Dendritic cell treated with granulocyte-macrophage colony-stimulating factor and Interleukin-4, amounts not matched to agents 40 ng/mL and 50 ng/mL, for 4 days (primary cell): Measurements from ENCODE around the gene MROH2A.

Source experiments
- H3K27ac Mint-ChIP-seq: one replicate; pipeline ENCODE4 v1.8.0; 2022; ENCODE audit warnings: mild to moderate bottlenecking, mixed read lengths
- H3K27me3 Mint-ChIP-seq: one replicate; pipeline ENCODE4 v1.8.0; 2022; ENCODE audit warnings: mild to moderate bottlenecking, mixed read lengths
- H3K36me3 Mint-ChIP-seq: one replicate; pipeline ENCODE4 v1.8.0; 2022; ENCODE audit warnings: low read depth, mixed read lengths
- H3K4me1 Mint-ChIP-seq: one replicate; pipeline ENCODE4 v1.8.0; 2022; ENCODE audit warnings: low read depth, mixed read lengths
- H3K4me3 Mint-ChIP-seq: one replicate; pipeline ENCODE4 v1.8.0; 2022; ENCODE audit warnings: mild to moderate bottlenecking, moderate library complexity, mixed read lengths
- H3K9me3 Mint-ChIP-seq: one replicate; pipeline ENCODE4 v1.8.0; 2022; ENCODE audit warnings: mixed read lengths
- intact Hi-C: fragments of 100-400 bp; cut with micrococcal nuclease; formaldehyde crosslinking; loops from one replicate; pipeline ENCODE4 v1.15.0; 2022

MROH2A gene

DNA sequence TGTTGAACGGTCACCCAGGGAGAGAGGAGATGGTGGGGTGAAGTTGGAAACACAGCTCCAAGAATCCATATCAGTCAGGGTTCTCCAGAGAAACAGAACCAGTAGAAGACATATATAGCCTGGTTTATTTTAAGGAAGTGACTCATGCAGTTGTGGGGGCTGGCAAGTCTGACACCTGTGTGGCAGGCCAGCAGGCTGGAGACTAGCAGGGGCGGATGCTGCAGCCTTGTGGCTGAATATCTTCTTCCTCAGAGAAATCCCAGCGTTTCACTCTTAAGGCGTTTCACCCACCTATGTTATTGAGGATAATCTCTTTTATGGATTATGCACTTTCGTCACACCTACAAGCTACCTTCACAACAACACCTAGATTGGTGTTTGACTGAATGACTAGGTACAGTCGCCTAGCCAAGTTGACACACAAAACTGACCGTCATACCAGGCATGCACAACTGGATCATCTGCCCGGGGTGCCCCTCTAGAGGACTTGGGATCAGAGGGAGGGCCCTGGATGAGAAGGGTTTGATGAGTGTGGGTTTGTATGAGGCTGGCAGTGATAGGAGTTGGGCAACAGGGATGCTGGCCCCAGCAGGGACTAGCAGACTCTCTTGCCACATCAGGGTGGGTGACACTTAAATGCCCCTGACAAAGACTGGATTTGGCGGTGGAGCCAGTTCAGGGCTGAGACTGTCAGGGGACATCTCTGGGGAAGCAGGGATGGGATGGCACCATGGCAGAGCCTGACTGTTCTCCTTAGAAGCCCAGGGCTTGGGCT is 23.4 kb downstream of the MROH2A start:
- Mint-ChIP-seq H3K9me3 (peaks cover 8% of the 10 kb centered on the region), H3K27me3 (peaks cover 3% of the 10 kb centered on the region), H3K27ac (no peak overlapping the region), H3K4me3 (no peak overlapping the region), H3K4me1 (no peaks in the 10 kb centered on the region), H3K36me3 (no peaks in the 10 kb centered on the region)
- intact Hi-C loops: no loop called here

DNA sequence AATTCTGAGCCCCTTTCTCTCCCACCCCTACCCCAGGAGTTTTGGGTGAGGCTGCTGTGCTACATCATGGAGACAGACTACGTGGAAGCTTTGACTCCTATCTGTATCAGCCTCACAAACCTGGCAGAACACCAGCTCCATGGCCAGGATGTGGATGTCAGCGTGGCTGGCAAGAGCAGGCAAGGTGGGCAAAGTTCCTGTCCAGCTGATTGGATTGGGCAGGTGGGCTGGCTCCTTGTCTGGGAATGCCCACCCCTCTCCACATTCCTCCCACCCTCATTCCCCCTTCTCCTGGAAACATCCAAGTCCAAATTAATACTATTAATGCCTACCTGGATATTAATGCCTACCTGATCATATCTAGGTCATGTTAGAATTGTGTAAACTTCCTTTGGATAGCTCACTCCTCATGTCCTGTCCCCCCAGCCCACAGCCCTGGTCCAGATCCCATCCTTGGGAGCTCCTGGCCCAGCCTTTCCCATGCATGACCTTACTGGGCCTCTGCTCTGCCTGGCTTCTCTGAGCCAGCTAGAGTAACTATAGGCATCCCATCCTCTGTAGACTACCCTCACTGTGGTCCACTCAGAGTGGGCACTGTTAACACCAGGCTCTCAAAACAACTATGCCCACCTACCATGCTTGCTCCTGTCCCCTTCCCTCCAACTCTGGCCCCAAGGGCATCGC is 24.1 kb downstream of the MROH2A start:
- Mint-ChIP-seq H3K4me3 (no peak overlapping the region), H3K27ac (no peak overlapping the region), H3K36me3 (no peaks in the 10 kb centered on the region), H3K27me3 (peaks cover 3% of the 10 kb centered on the region), H3K9me3 (peaks cover 8% of the 10 kb centered on the region), H3K4me1 (no peaks in the 10 kb centered on the region)
- intact Hi-C loops: no loop called here

DNA sequence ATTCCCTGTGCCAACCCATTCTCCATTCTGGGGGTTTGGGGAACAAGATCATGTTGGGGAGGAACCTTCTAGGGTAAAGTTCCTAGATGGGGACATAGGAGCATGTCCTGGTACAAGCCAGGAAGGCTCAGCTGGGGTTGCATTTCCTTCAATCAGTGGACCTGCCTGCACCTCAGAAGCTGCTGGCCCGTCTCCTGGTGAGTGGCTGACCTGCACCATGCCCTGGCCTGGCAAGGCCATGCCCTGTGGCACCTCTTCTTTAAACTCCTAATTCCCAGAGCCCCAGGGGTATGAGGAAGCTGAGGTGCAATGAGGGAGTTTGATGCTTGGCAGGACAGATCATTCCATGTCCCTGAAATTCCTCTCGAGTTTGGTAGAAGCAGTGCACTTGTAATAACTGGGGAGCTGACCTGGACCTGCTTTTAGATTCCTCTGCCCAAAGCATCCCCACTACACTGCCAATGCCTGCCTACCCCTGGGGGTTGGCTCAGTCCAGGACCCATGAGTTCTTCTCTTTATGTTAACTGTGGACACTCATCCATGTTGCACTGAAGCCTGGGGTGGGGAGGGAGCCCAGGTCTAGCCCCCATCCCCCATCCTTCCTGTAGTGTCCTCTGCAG is 25.3 kb downstream of the MROH2A start:
- H3K9me3 Mint-ChIP-seq: peaks cover 8% of the 10 kb centered on the region
- intact Hi-C loops: no loop called here
- H3K36me3 Mint-ChIP-seq: no peaks in the 10 kb centered on the region
- no peak overlapping the region for H3K27ac Mint-ChIP-seq
- no peaks in the 10 kb centered on the region for H3K4me1 Mint-ChIP-seq
- H3K4me3 Mint-ChIP-seq: no peak overlapping the region
- peaks cover 3% of the 10 kb centered on the region for H3K27me3 Mint-ChIP-seq

DNA sequence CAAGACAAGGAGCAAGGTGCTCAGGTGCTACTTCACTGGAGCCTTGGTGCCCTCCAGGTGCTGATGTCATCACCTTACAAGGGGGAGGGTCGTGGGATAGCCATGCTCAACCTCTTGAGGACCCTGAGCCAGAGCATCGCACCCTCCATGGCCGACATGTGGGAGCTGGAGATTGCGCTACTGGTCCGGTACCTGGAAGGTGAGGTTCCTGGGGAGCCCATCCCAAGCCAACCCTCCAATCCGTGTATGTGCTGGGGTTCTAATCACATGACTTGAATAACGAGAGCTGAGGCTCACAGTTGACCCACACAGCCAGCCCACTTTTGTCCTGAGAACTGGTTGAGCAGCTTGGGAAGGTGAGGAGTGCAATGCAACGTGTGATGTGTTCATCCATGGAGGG is 25.9 kb downstream of the MROH2A start:
- intact Hi-C loops: no loop called here
- Mint-ChIP-seq H3K4me3 (no peak overlapping the region), H3K9me3 (peaks cover 8% of the 10 kb centered on the region), H3K27ac (no peak overlapping the region), H3K27me3 (peaks cover 3% of the 10 kb centered on the region), H3K4me1 (no peaks in the 10 kb centered on the region), H3K36me3 (no peaks in the 10 kb centered on the region)

DNA sequence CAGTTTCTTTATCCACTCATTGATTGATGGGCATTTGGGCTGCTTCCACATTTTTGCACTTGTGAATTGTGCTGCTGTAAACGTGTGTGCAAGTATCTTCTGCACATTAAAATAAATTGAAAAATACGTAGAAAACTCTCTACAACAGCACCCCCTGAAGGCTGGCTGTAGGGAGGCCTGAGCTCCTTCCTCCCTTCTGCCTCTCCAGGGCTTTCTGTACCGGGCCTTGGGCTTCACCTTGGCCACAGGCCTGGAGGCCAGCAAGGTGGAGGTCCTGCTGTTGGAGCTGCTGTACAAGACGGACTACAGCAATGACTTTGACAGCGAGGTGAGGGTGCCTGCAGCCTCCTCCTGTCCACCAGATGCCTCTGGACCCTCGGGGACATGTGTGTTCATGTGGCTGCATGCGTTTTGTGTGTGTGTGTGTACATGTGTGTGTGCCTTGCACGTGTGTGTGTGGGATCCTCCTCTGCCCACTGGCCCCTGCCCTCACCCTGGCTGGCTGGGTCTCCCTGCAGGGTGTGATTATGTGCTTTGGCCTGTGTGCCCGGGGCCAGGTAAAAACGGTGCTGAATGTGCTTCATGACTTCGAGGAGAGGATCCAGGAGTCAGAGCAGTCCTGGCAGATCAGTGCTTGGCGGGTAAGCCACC is 29.2 kb downstream of the MROH2A start:
- Mint-ChIP-seq H3K9me3 (no peaks in the 10 kb centered on the region), H3K36me3 (no peaks in the 10 kb centered on the region), H3K27ac (no peak overlapping the region), H3K4me3 (no peak overlapping the region), H3K27me3 (peaks cover 3% of the 10 kb centered on the region), H3K4me1 (no peaks in the 10 kb centered on the region)
- intact Hi-C loops: no loop called here

DNA sequence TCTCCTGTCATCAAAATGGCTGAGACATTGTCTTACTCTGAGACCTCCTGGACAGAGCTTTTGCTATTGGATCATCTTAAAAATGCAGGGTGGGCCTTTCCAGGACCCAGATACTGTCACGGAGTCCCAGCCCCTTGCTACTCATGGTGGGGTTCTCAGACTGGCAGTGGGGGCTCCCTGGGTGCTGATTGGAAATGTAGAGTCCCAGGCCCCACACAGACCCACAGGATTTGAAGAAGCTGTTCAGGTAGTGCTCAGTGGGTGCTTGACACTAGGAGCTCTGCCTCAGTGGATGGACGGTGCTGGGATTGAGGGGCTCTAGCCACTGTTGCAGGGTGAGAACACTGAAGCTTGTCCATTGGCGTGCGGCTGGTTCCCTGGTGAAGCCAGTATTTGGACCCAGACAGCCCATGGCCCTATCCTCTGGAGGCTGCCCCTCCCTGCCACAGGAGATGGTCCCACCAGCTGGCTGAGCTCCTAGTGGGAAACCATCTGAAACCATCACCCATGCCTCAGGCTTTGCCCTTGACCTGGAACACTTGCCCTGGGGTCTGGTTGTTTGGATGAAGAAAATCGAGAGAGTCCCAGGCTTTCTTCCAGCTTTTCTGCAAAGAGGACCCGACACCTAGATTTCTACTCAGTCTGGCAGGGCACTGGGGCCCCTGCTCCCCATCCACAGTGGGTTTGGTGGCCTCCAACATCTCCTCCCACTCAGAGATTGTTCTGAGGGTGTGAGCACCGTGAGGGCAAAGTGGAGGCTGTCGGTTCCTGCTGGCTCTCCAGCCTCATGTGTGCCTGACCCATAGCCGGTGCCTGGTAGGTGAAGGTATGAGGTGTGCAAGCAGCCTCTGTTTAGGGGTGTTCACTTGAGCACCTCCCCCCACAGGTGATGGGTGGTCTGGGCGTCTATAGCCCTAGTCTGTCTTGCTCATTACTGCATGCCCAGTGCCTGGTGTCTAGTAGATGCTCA is 30.1 kb downstream of the MROH2A start:
- Mint-ChIP-seq H3K27me3 (peaks cover 3% of the 10 kb centered on the region), H3K36me3 (no peaks in the 10 kb centered on the region), H3K4me1 (no peaks in the 10 kb centered on the region), H3K4me3 (no peak overlapping the region), H3K9me3 (no peaks in the 10 kb centered on the region), H3K27ac (no peak overlapping the region)
- intact Hi-C loops: no loop called here

DNA sequence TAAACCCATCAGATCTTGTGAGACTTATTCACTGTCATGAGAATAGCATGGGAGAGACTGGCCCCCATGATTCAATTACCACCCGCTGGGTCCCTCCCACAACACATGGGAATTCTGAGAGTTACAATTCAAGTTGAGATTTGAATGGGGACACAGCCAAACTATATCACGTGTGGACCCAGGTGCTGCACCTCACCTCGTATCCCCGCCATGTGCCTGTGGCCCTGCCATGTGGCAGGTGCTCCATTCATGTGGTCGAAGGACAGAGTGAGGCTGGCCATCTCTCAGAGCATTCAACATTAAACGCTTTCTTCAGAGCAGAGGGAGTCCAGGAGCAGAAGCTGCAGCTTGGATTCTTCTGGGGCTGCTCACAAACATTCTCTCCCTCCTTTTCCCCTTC is 32.3 kb downstream of the MROH2A start:
- H3K36me3 Mint-ChIP-seq: no peaks in the 10 kb centered on the region
- no peak overlapping the region for H3K27ac Mint-ChIP-seq
- H3K9me3 Mint-ChIP-seq: no peaks in the 10 kb centered on the region
- peaks cover 3% of the 10 kb centered on the region for H3K27me3 Mint-ChIP-seq
- H3K4me3 Mint-ChIP-seq: no peak overlapping the region
- intact Hi-C loops: no loop called here
- no peaks in the 10 kb centered on the region for H3K4me1 Mint-ChIP-seq

DNA sequence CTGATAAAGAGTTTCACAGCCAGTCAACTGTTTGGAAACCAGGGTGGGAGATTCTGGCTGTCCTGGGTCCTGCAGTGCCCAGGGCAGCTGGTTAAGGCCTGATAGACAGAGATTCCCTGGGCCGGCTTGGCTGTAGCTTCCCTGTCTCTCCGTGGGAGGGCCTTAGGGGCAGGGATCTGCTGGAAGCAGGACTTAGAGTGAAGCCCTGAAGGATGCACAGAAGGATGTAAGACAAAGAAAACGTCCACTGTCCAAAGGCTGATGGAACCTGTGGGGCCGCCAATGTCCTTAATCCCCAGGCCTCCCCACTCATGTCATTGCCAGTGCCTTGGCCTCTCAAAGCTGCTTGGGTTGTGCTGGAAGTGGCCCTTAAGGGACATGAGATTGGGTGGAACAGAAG is 33.0 kb downstream of the MROH2A start:
- Mint-ChIP-seq H3K36me3 (no peaks in the 10 kb centered on the region), H3K27ac (no peak overlapping the region), H3K4me3 (no peak overlapping the region), H3K9me3 (no peaks in the 10 kb centered on the region), H3K4me1 (no peaks in the 10 kb centered on the region), H3K27me3 (peaks cover 3% of the 10 kb centered on the region)
- intact Hi-C loops: no loop called here

DNA sequence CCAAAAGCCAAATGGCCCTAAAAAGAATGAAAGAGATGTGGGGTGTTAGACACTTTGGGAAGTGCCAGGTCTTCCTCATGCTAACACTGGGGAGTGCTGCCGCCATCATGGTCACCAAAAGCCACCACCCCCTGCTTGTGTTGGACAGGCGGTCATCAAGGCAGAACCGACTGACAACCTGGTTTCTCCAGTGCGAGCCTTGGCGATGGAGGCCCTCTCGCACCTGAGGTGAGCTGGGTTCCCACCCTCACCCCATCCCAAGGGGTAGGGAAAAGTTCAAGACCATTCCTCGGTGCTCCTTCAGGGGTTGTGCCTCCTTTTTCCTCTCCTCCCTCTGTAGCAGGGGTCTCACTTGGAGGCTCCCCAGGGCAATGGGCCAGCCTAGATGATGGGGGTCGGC is 33.6 kb downstream of the MROH2A start:
- Mint-ChIP-seq H3K27me3 (peaks cover 3% of the 10 kb centered on the region), H3K4me3 (no peak overlapping the region), H3K27ac (no peak overlapping the region), H3K9me3 (no peaks in the 10 kb centered on the region), H3K4me1 (no peaks in the 10 kb centered on the region), H3K36me3 (no peaks in the 10 kb centered on the region)
- intact Hi-C loops: no loop called here

DNA sequence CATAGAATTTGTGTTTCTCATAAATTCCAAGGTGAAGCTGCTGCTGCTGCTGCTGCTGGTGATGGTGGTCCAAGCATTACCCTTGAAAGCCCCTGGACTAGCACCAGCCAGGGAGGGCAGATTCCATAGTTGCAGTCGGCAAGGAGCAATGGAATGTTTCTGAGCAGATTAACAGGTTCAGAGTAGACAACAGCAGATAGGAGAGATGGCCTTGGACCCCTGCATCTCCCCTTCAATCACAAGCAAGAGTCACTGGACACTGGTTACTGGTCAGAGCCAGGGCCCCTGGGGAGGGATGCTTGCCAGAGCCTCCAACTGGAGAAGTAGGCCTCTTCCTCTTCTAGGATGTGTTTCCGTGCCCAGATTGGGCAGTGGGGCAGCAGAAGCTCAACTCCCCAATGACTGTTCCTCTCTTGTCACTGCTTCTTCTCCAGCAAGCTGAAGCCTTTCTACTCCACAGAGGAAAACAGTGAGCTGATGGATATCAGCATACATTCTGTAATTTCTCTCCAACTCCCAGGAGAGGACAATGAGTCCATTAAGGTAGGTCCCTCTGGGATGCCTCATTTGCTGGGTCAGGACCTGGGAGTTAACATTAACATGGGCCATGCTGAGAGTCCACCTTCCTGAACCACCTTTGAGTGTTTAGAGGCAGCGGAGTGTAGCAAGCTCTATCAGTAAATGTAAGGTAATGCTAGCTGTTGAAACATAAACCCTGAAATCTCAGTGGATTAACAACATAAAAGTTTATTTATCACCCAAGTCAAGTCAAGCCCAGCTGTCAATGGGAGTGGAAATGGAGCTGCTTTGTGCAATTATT is 35.3 kb downstream of the MROH2A start:
- intact Hi-C loops: no loop called here
- Mint-ChIP-seq H3K9me3 (no peaks in the 10 kb centered on the region), H3K27ac (no peak overlapping the region), H3K27me3 (peaks cover 3% of the 10 kb centered on the region), H3K4me1 (no peaks in the 10 kb centered on the region), H3K4me3 (no peak overlapping the region), H3K36me3 (no peaks in the 10 kb centered on the region)

DNA sequence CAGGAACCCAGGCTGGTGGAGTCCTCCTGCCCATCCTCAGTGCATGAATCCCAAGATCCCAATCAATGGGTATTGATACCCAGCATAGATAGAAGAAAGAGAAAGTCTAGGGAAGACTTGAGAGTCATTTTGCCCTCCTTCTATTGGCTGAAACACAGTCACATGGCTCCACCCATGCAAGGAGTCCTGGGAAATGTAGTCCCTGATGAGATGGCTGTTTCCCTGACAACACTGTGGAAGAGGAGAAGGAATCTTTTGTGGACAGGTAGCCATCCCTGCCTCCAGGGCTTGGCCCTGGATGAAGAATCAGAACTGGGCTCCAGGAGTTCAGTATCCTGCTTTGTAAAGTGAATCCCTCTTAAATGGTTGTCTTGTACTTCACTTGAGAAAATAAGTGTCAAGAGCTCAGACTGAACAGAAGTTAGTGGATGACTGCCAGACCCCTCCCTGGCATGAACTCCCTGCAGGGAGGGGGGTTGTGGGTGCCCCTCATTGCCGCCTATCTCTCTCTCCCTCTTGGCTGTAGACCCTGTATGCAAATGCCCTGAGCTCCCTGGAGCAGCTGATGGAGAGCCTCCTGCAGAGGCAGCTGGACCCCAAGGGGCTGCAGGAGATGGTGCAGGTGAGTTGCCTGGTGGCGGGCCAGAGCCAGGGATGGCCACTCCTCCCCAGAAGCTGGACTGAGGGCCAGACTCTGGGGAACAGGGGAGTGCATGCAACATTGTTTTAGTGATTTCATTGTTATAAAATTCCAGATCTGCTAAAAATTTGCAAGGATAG is 36.1 kb downstream of the MROH2A start:
- H3K9me3 Mint-ChIP-seq: no peaks in the 10 kb centered on the region
- H3K36me3 Mint-ChIP-seq: no peaks in the 10 kb centered on the region
- no peak overlapping the region for H3K4me3 Mint-ChIP-seq
- H3K27me3 Mint-ChIP-seq: peaks cover 3% of the 10 kb centered on the region
- H3K27ac Mint-ChIP-seq: no peak overlapping the region
- intact Hi-C loops: no loop called here
- no peaks in the 10 kb centered on the region for H3K4me1 Mint-ChIP-seq

DNA sequence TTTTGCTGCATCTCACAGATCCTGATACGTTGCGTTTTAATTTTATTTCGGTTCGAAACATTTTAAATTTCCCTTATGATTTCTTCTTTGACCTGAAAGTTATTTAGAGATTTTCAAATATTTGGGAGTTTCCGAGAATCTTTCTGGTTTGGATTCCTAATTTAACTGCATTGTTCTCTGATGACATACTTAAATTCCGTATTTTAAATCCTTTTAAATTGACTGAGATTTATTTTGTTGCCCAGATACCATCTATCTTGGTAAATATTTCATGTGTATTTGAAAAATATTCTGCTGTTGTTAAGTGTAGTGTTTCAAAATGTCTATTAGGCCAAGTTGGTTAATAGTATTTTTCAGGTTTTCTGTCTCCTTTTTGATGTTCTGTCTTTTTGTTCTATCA is 37.7 kb downstream of the MROH2A start:
- no peaks in the 10 kb centered on the region for H3K4me1 Mint-ChIP-seq
- no peaks in the 10 kb centered on the region for H3K36me3 Mint-ChIP-seq

More for the DNA sequence above, 37.7 kb downstream of the MROH2A start:
- Mint-ChIP-seq H3K27me3 (peaks cover 3% of the 10 kb centered on the region), H3K4me3 (no peak overlapping the region), H3K27ac (no peak overlapping the region), H3K9me3 (no peaks in the 10 kb centered on the region)
- intact Hi-C loops: no loop called here
